GM18507 (cell line): ENCODE measurements around the gene OR10S1.
"Not testable (repeated sequence)": the region's sequence is repeated elsewhere in the genome, so short reads cannot be mapped to it uniquely, and the experiment has no call there.

Source experiments
- DNase-seq: peaks from one replicate; pipeline ENCODE4 v3.0.0; 2011; ENCODE audit warnings: low read depth; ENCODE audit not compliant: insufficient read length; ENCODE audit errors: extremely low spot score
- FAIRE-seq: peaks from 2 replicates; lab custom pipeline; 2011; peaks lifted over from hg19 to GRCh38; lab: Jason Lieb, UNC

OR10S1 gene, protein sequence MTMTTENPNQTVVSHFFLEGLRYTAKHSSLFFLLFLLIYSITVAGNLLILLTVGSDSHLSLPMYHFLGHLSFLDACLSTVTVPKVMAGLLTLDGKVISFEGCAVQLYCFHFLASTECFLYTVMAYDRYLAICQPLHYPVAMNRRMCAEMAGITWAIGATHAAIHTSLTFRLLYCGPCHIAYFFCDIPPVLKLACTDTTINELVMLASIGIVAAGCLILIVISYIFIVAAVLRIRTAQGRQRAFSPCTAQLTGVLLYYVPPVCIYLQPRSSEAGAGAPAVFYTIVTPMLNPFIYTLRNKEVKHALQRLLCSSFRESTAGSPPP

DNA sequence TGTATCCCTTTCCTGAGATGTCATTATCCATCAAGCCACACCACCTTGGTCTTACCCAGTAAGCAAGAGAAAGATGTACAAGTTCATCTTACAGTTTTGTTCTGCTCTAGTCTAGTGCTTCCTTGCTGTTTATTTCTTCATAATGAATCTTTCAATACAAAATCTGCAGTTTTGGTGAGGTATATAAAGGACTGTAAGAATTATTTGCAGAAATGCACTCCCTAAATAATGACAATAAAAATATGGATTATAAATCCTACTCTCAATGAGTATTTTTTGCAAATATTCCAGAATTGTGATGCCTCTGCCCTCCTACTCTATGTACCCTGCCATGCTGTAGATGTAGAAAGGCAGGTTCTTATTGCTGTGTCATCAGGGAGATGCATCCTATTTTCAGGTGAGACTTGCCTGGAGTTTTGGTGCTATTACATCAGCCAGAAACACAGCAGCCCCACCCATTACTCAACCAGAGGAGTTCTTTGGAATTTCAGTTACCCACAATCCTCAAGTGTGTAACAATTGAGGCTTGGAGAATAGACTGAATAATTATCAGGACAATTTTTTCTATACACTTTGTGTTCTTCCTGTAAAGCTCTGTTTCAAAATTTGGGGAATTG is at the start of gene OR10S1:
OR10S1 (minus strand) TSS at position 51 of the 617 bp plus-strand sequence. CDS start 117 bp downstream, outside the sequence.
- no peak for DNase-seq
- no peak for FAIRE-seq

DNA sequence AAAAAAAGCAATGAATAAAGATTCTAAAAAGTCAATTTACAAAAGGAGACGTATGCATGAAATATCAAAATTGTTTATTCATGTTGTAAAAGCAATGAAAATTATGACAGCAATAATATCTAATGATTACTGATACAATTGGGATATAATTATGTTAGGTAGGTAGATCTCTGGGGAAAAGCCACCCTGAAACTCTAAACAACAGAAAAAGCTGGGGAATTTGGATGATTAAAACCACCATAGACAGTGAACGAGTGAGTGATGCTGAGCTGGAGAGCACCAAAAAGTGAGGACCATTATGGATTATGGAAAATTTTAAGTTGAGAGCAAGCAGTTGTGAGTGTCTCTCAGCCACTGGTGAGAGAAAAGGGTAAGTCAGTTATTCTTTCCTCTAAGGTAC is 48.9 kb upstream of the OR10S1 start, which contains the start of gene OR10G8:
OR10G8 (plus strand) TSS at position 301 of the 400 bp plus-strand sequence. CDS start 2,825 bp downstream, outside the sequence.
- FAIRE-seq, result no peak
- no peak for DNase-seq

DNA sequence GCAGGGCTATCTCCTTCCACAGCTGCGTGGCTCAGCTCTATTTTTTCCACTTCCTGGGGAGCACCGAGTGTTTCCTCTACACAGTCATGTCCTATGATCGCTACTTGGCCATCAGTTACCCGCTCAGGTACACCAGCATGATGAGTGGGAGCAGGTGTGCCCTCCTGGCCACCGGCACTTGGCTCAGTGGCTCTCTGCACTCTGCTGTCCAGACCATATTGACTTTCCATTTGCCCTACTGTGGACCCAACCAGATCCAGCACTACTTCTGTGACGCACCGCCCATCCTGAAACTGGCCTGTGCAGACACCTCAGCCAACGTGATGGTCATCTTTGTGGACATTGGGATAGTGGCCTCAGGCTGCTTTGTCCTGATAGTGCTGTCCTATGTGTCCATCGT is 38.3 kb upstream of the OR10S1 start:
- FAIRE-seq, DNase-seq: not testable (repeated sequence)

DNA sequence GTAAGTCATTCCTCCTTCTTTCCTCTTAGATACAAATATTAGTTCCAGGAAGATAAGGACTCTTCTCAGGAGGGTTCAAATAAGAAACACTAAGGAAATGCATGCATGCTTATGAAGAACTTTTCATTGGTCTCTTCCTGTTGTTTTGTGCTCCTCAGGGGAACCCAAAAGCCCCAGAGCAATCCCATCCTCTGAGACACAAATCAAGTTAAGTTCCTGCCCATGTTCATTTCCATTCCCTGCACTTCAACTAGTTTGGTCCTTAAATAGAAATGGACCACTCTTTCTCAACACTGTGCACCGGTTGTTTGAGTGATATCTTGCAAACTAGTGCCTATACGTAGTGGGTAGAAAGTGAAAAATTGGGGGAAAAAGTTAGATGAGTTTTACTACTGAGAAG is 35.1 kb upstream of the OR10S1 start, which contains the start of gene OR10G4:
OR10G4 (plus strand) TSS at position 301 of the 400 bp plus-strand sequence. CDS start 2,578 bp downstream, outside the sequence.
- DNase-seq, result no peak
- no peak for FAIRE-seq

DNA sequence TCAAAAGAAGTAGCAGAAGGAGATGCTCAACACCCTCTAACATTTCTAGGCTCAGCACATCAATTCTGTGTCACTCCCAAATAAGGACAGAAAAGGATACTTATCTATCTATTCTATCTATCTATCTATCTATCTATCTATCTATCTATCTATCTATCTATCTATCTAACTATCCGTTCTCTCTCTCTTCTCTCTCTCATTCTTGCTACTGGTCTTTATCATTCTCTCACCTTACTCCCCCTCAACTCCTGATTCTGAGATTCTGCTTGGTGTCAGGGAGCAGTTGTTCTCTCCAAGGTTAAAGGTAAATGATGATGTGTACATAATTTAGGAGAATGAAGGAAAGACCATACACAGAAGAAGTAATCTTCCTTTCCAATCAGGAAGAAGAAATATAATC is 17.5 kb upstream of the OR10S1 start, which contains the start of gene OR10G6:
OR10G6 (minus strand) TSS at position 43 of the 400 bp plus-strand sequence; CDS start at position 43, 0 bp downstream.
- DNase-seq (no peak), FAIRE-seq (no peak)

DNA sequence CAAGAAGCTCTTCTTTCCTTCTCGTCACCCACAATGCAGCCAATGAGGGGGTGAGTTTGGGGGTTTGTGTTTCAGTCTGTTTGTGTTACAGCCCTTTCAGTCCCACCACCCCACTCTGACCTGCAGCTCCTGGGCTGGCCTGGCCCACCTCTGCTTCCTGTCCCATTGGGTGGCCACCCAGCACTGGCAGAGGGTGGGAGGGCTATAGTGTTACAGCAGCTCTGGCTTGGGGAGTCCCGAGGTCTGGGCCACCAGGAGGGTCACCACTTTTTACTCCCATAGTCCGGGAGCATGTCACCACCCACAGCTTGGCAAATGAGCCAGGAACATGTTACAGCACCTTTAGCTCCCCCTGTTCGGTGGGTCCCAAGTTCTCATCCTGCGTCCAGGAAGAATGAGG is 1.7 kb upstream of the OR10S1 start:
- FAIRE-seq, result no peak

DNA sequence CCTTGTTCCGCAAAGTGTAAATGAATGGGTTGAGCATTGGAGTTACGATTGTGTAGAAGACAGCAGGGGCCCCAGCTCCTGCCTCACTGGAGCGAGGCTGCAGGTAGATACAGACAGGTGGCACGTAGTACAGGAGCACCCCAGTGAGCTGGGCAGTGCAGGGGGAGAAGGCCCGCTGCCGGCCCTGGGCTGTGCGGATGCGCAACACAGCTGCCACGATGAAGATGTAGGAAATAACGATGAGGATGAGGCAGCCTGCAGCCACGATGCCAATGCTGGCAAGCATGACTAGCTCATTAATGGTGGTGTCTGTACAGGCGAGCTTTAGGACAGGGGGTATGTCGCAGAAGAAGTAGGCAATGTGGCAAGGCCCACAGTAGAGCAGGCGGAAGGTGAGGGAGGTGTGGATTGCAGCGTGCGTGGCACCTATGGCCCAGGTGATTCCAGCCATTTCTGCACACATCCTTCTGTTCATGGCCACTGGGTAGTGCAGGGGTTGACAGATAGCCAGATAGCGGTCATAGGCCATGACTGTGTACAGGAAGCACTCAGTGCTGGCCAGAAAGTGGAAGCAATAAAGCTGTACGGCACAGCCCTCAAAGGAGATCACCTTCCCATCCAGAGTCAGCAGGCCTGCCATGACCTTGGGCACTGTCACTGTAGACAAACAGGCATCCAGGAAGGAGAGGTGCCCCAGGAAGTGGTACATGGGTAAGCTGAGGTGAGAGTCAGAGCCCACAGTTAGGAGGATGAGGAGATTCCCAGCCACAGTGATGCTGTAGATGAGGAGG is 616 bp downstream of the OR10S1 start:
- DNase-seq (no peak), FAIRE-seq (no peak)

More for the DNA sequence above, 1.7 kb upstream of the OR10S1 start:
- DNase-seq, result no peak

DNA sequence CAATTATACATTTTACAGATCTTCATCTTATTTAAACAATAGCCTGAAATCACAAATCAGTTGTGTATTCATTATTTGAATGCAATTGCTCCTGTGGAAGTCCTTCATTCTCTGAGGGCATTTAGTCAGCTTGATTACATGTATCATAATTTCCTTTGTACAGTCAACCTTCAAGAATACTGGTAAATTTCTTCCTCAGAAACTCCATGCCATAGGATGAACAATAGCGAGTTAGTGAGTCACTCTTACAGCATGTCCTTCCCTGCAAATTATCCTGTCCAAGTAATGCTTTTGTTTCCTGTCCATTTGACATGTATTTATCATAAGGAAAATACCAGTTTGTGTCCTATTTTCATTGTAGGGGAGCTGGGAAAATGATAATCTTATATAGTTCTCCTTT is 3.8 kb downstream of the OR10S1 start:
- DNase-seq (no peak), FAIRE-seq (no peak)

DNA sequence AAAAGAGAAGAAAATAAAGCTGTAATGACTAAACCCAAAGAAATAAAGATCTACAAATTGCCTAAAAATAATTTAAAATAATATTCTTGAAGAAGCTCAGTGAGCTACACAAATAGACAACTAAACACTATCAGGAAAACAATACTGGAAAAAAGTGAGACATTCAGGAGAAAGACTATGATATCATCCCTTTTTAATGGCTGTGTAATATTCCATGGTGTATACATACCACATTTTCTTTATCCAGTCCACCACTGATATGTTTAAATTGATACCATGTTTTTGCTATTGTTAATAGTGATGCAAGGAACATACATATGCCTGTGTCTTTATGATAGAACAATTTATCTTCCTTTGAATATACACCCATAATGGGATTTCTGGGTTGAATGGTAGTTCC is 20.8 kb downstream of the OR10S1 start:
- no peak for FAIRE-seq
- no peak for DNase-seq

DNA sequence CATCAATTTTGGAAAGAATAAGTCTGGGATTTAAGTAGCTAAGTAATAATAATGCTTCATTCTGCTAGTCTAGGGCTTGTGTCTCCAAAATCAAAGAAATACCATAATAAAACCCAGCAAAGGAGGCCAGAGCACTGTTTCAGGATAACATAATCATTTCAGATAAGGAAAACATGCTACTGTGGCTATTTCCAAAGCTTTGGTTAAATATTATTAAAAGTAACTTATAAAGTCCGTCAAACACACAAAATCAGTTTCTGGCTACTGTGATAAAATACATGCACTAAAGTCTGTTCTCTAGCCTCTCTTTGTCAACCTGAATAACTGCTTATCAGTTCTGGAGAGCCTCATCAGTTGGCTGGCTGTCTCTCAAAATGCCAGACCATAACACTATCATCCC is 32.4 kb downstream of the OR10S1 start:
- DNase-seq (no peak), FAIRE-seq (no peak)

DNA sequence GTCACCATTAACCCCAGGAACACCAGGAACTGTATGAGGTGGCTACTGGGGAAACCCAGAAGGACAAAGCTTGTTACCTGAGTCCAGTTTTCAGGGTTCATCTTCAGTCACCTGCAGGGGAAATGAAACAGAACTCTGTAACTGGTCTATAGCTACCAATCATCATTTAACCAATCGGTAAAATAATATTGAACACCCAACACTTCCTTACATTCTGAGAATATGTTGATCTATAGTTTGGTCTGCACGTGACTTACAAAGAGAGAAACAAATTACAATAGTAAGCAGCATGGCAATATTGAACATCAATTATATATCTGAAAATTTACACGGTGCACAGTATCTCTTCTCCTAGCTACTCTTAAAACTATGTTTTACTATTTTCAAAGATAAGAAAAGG is 33.8 kb downstream of the OR10S1 start, which contains the start of gene OR6T1:
OR6T1 (minus strand) TSS at position 101 of the 400 bp plus-strand sequence; CDS start at position 101, 0 bp downstream.
- FAIRE-seq (no peak), DNase-seq (no peak)

DNA sequence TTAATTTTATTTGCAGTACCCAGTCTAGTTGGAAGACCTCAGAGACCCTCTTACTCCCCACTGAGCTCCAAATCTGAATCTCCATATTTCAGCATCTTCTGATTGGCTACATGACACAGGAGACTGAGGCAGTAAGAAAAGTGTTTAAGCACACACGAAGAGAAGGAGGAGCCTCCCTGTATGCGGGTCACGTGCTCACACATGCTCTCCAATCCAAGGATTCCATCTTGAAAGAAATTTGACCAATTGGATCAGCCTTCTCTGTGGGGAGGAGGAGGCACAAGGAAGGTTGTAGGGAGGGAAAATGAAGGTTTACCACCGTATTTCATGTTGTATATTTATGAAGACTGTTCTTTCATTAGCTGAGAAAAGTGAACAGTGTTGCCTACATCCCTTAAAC is 35.2 kb downstream of the OR10S1 start:
- DNase-seq (no peak), FAIRE-seq (no peak)

DNA sequence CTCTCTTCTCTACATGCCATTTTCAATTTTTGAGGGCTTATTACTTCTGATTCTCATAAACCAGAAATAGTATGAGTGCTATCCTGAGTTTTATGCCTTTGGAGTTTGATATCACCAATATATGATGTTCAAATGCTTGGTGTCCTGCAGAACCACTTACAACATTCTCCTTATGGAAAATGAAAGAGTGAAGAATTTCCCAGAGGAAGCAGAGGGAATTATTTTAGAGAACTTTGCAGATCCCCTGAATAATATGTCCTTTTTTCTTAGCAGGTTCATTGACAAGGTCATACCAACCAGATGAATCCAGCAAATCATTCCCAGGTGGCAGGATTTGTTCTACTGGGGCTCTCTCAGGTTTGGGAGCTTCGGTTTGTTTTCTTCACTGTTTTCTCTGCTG is 38.3 kb downstream of the OR10S1 start, which contains the start of gene OR4D5:
OR4D5 (plus strand) TSS at position 301 of the 400 bp plus-strand sequence; CDS start at position 301, 0 bp downstream.
- FAIRE-seq (no peak), DNase-seq (no peak)
